Measurements from ENCODE around the gene SPON2.

Gene SPON2

DNA sequence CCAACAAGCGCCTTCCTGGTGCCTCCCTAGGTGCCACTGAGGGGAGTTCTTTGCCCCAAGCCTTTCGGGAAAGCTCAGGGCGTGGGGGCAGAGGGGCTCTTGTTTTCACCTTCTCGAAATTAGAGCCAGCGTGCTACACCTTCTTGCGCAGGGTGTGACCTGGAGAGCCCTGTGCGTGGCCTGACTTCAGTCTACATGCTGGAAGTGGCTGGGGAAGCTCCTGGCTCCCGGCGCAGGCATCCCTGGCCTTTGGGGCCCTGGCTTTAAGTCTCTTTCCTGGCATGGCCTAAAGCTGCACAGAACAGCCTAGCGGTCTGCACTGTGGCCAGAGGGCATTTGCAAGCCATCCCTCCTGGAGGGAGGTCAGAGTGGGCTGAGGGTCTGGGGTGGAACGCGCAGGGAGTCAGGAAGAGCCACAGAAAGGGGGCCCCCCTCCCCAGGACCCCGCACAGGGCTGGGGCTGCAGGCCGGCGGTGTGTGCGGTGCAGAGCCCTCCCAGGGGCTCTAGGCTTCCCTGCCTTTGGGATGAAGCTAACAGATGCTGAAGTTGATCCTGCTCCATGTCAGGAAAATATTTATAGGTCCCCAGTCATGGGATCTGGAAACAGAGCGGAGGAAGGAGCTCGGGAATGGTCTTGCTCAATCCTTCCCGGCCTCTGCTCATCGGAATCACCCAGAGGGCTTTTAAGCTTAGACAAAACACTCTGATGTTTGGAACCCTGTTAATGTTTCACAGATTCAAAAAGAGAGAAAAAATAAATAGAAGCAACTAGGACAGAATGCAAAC, 781 bp upstream of the SPON2 start:
- DNase-seq (ENCODE audit: low read depth), result no peak

DNA sequence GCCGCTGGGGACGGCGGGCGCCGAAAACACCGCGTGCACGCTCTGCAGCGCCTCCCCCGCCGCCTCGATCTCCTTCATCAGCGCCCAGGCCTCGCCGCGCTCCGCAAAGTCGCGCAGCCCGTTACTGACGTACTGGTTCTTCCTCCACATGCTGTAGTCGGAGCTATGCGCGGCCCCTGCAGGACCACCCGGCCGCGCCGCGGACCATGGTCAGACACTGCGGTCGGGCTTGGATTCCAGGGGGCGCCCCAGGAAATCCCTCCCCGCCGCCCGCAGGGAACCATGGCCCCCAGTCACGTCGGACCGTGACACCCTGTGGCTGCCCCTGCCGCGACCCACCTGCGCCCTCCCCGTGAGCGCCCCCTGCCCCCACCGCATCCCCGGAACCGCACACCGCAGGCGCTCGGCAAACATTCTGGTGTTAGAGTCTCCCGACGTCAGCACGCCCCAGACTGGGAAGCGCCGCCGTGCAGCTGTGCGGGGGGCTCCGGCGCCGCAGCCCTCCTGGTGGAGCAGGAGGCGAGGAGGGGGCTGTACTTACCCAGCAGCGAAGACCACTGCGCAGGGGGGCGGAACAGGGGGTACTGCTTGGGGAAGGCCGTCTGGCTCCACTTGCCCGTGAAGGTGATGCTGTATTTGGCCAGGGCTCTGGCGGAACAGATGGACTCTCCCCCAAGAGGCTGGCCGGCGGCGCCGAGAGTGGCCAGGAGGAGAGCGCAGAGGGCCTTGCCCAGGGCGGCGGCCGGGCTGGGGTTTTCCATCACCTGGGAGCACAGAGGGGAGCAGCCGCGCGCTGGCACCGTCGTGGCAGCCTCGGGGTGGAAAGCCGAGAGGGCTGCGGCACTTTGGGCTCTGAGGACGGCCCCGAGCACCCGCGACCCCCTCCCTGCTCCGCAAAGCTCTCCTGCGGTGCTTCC, 814 bp downstream of the SPON2 start:
- DNase-seq (ENCODE audit: low read depth), result no peak

- DNase-seq (ENCODE audit: low read depth), result no peak
These were observed 1.4 kb downstream of the SPON2 start for GRCh38 chr4:1170976-1171310.

DNA sequence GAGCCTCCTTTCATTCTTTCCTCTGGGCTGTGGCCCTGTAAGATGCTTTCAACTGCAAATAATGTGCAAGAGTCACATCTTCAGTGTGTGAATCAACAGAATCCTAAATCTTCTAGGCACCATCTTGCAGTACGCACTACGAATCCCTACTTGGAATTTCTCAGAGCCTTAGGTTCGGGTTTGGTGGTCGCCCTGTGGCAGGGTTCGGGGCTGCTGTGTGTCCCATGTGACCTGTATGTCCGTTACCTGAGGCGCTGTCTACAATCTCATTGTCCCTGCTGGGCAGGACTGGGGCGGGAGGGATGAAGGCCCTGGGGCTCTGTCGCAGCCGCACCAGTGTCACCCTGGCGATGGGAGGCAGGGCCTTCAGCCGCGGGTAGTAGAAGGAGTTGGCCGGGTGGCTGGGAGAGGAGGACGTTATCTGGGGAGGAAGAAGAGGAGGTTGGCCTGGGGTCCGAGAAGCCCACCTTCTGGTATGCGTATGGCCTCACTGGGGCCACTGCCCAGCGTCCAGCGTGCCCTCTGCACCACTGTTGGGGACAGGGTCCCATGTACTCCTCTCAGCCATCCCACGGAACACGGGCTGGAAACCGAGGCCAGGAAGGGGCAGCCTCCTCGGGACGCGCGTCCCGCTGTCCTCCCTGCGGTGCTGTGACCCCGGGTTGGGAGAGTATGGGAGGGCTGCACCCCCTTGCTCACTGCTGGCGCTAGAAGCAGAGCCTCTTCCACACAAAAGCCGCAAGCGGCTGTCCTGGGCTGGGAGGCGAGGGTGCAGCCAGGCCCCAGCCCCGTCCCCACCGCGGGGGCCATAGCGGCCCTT, 2.0 kb downstream of the SPON2 start:
- DNase-seq (ENCODE audit: low read depth), result no peak

DNA sequence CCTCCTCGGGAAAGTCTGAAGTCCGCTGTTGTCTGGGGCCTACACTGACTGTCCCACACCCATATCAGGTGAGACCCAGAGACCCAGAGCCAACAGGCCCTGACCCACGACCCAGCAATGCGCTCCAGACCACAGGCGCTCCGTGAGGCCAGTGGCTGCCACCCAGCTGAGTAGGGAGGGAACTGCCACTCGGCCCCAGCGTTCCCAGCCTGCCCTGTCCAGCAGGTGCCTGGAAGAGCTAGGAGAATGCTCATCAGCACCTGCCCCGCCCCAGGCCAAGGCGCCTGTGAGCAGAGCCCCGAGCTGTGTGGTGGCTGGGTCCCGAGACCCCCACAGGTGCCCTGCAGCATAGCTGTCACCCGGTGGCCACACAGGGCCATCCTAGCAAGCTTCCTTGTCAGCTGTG, 2.7 kb downstream of the SPON2 start:
- no peak for DNase-seq (ENCODE audit: low read depth)

DNA sequence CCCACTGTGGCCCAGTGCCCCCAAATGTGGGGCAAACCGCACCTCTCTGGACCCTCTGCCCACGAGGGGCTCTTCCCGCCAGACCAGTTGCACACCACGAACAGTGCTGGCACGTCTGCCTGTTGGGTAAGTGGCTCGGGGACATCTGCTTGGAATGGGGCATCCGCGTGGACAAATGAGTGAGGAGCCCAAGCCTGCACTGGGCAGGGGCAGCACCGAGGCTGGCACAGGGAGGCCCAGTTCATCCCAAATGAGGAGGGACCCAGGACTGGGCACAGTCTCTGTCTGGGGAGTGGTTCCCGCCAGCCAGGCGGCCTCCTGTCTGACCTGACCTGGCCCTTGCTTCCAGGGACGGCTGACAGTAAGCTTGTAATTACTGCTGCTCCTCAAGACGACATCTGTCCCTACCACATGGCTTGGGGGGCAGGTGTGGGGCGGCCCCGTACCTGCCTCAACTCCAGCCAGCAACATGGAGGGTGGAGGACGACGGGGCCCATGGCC, 3.2 kb downstream of the SPON2 start:
- no peak for DNase-seq (ENCODE audit: low read depth)

DNA sequence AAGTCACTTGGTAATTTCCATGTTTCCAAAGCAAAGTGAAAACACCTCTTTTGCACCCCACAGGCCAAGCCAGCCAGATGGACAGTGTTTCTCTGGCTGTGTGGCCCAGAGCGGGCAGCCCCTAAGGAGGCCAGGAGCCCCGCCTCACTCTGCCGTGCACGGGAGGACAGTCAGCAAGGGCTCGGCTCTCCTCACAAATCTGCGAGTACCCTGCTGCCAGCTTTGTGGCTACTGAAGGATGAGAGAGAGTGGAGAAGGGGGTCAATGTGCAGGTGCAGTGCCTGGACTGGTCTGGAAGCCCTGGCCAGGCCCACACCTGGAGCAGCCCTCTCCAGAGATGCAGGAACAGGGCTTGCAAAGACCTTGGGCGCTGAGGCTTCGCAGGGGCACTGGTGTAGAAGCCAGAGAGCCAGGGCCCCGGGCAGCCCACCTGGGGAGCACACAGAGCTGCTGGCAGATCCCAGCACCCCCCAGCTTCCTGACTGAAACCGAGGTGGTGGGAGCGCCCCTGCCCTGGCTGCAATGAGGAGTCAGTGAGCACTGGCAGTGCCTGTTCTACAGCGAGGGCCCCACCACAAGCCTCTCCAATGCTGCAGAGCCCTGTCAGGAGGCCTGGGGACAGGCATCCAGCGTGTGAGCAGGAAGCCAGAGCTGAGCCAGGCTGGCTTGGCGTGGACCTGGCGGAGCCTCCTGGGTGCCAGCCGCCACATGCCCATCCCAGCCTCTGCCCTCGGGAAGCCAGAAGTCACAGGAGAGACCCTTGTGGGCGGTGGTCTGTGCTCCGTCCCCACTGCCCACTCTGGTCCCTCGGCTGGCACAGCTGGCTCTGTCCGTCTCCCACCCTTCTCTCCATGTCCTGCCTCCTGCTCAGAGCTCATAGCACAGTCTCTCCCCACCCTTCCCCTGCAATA, 3.9 kb downstream of the SPON2 start:
- DNase-seq (ENCODE audit: low read depth), result no peak

GRCh38 chr4:1167244-1167949, 5.0 kb downstream of the SPON2 start:
- no peak for DNase-seq (ENCODE audit: low read depth)

GRCh38 chr4:1166509-1167243, 5.7 kb downstream of the SPON2 start:
- no peak for DNase-seq (ENCODE audit: low read depth)

DNA sequence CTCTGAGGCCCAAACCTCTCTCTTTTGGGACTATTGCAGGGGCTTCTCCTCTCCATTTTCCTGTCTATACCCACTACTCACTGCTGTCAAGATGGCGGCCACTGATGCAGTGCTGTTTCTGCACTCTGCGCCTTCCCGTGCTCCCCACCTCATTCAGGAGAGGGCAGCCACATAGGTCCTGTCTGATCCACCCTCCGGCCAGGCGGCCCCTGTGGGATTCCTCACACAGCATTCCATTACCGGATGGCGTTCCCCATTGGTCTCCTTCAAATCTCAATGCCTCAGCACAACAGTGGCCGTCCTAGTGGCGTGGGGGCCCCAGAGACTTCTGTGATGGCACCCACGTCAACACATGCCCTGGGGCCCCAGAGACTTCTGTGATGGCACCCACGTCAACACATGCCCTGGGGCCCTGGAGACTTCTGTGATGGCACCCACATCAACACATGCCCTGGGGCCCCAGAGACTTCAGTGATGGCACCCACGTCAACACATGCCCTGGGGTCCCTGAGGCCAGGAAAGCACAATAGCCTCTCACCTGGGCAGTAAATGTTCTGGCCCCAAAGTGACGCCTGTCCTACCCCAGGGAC, 7.3 kb downstream of the SPON2 start:
- DNase-seq (ENCODE audit: low read depth), result no peak

DNA sequence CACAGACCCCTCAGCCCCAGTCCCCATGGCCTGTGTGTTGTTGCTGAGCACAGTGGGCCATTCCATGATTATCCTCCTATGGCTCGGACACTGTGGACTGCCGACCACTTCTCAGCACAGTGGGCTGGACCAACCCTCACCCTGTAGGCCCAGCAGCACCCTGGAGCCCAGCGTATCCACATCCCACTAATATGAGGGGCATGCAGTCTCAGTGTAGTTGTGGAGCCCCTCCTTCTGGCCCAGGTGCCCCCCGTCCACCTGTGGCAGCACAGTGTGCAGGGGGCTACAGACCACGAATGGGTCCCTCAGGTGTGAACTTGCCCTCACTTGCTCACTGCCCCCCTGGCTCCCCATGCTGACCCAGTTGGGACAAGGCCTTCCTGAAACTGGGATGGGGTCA, 7.9 kb downstream of the SPON2 start:
- no peak for DNase-seq (ENCODE audit: low read depth)

- DNase-seq (ENCODE audit: low read depth), result no peak
These were observed 8.3 kb downstream of the SPON2 start for GRCh38 chr4:1164040-1164439.

GRCh38 chr4:1160351-1160750, 12.0 kb downstream of the SPON2 start:
- DNase-seq (ENCODE audit: low read depth), result no peak

GRCh38 chr4:1156069-1156468, 16.3 kb downstream of the SPON2 start:
- DNase-seq (ENCODE audit: low read depth), result no peak

DNA sequence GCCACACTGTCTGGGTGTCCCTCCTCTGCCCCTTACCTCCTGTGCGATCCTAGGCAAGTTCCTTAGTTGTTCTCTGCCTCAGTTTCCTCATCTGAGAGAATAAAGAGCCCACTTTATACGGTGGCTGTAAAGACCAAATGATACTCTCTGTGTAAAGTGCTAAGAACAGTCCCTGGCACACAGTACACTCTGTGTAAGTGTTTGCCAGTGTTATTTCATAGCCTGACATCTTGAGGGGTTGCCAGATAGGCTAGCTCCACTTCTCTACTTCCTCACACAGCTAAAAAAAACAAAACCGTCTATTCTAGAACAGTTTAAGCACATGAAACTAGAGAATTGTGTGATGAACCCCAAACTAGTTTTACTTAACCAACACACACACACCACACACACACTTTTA, 17.1 kb downstream of the SPON2 start:
- no peak for DNase-seq (ENCODE audit: low read depth)

GRCh38 chr4:1154523-1155182, 17.7 kb downstream of the SPON2 start:
- no peak for DNase-seq (ENCODE audit: low read depth)

- no peak for DNase-seq (ENCODE audit: low read depth)
These were observed 18.3 kb downstream of the SPON2 start for GRCh38 chr4:1154126-1154522.

DNA sequence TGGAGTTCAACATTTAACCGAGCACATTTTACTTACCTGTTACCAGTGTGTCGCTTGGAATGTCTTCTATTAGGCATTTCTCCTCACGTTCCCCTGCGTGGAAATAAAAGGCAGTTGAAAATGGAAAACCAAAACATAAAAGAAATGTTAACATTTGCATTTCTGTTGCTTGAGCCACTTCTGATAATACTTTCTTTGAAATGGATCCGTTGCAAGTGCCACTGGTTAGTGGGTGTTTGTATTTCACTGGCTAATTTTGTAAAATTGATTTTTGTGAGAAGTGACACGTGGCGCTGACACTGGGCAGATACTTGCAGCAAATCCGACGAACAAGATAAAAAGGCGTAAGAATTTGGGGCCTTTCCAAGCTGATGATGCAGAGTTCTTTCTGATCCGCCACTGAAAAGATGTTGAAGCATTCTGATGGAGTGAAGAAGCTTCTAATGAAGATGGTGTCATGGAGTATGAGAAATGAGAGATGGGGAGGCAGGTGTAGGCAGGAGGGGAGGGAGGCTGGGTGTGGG, 18.8 kb downstream of the SPON2 start:
- DNase-seq (ENCODE audit: low read depth), result no peak

- DNase-seq (ENCODE audit: low read depth), result no peak
These were observed 20.1 kb downstream of the SPON2 start for GRCh38 chr4:1152290-1152689.

All from HS-27A (cell line).